ENCODE data around the gene IGSF3.
A peak's percentile ranks its signal among the peaks of the same experiment; 100 is the strongest.

IGSF3 gene
- 0.97 to 9.8 (median 1.8) reads per million in 18 experiments for total RNA-seq

GRCh38 chr1:116667575-116668105 lies at the start of gene IGSF3:
TSS of gene IGSF3 (minus strand) at chr1:116667733. CDS start at chr1:116666326, 1,407 bp downstream.
- DNase-seq: peak; percentile 62 to 65

GRCh38 chr1:116717318-116717717 lies 49.8 kb upstream of the IGSF3 start:
- no peak for DNase-seq

- DNase-seq: no peak
These were observed 48.9 kb upstream of the IGSF3 start for GRCh38 chr1:116716391-116716790.

GRCh38 chr1:116713474-116713873 lies 45.9 kb upstream of the IGSF3 start:
- DNase-seq: no peak

GRCh38 chr1:116712510-116712909 lies 45.0 kb upstream of the IGSF3 start:
- DNase-seq: no peak

GRCh38 chr1:116711263-116711840 lies 43.8 kb upstream of the IGSF3 start:
- no peak for DNase-seq

GRCh38 chr1:116710420-116711262 lies 43.1 kb upstream of the IGSF3 start:
- DNase-seq: no peak

- DNase-seq: no peak
These were observed 42.2 kb upstream of the IGSF3 start for GRCh38 chr1:116709666-116710167.

GRCh38 chr1:116708255-116708900 lies 40.8 kb upstream of the IGSF3 start:
- no peak for DNase-seq

- DNase-seq: no peak
These were observed 39.3 kb upstream of the IGSF3 start for GRCh38 chr1:116706841-116707240.

- DNase-seq: no peak
These were observed 38.6 kb upstream of the IGSF3 start for GRCh38 chr1:116706123-116706522.

- DNase-seq: no peak
These were observed 36.7 kb upstream of the IGSF3 start for GRCh38 chr1:116704278-116704677.

GRCh38 chr1:116699605-116700004 lies 32.1 kb upstream of the IGSF3 start:
- DNase-seq: peak; percentile 31 to 32

GRCh38 chr1:116698244-116698595 lies 30.7 kb upstream of the IGSF3 start:
- no peak for DNase-seq

GRCh38 chr1:116697548-116698243 lies 30.2 kb upstream of the IGSF3 start:
- DNase-seq: no peak

GRCh38 chr1:116694524-116694923 lies 27.0 kb upstream of the IGSF3 start:
- no peak for DNase-seq

GRCh38 chr1:116693759-116694480 lies 26.4 kb upstream of the IGSF3 start:
- no peak for DNase-seq

- no peak for DNase-seq
These were observed 25.3 kb upstream of the IGSF3 start for GRCh38 chr1:116692879-116693278.

- no peak for DNase-seq
These were observed 23.4 kb upstream of the IGSF3 start for GRCh38 chr1:116690849-116691406.

GRCh38 chr1:116690396-116690848 lies 22.9 kb upstream of the IGSF3 start:
- no peak for DNase-seq

GRCh38 chr1:116686723-116687352 lies 19.3 kb upstream of the IGSF3 start:
- no peak for DNase-seq
